ENCODE data around the gene PIK3IP1.

The PIK3IP1 gene

GRCh38 chr22:31308181-31308580, 15.9 kb upstream of the PIK3IP1 start:
- no peak for DNase-seq

DNA sequence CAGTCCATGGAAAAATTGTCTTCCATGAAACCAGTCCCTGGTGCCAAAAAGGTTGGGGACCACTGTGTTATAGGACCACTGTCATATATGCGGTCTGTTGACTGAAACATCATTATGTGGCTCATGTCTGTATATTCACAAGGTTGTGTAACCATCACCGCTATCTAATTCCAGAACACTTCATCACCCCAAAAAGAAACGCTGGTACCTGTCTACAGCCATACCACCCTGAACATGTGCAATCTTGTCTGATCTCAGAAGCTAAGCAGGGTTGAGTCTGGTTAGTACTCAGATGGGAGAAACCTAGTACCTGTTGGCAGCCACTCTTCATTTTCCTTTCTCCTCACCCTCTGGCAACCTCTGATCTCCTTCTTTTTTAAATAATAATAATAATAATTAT, 12.9 kb upstream of the PIK3IP1 start:
- no peak for DNase-seq

DNA sequence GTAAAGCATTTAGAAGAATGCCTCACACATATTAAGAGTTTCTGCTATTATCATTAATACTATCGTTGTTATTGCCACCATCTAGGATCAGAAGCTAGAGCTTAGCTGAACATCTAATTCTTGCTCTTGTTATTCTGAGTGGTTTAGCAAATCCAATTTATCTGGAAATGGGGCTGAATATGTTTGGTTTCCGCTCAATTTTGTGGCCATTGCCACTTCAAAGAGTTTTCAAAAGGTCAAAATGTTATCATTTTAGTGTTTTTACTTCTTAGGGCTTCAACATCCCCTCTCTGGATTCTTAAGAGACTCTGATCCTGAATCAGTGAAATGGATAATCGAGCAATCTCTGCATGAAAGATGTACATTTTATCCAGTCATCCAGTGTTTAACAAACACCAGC, 10.2 kb upstream of the PIK3IP1 start:
- no peak for DNase-seq

DNA sequence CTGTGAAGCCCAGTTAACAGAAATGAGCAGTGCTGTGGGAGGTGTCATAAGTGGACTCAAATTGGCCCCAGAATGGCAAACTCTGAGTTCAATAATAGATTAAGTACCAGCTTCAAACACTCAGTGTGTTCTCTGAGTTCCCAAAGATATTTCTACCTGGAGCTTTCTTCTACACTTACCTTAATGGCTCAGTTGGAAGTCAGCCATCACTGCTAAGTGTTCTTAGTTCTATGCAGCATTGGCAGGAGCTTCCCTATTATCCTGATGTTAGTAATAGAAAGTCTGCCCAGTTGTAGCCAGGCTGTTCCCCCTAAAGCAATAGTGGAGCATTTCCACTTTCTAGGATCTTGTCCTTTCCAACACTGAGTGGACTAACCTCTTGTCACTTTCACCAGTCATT, 9.7 kb upstream of the PIK3IP1 start:
- no peak for DNase-seq

DNA sequence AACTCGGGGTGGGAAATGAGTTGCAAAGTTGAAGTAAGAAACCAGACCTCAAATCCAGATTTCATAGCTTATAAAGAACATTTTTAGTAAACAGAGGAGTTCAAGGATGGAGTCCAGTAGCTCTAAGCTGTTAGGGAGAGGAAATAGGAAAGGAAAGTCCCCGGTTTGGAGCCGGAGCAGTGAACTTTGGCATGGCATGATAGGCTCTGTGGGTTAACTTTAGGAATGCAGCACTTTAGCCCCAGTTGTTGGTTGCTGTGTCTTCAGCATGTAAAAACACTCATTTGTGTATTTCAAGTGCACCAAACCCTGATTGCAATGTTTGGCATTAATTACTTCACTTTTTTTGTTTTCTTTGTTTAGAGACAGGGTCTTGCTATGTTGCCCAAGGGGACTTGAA, 8.6 kb upstream of the PIK3IP1 start:
- no peak for DNase-seq

DNA sequence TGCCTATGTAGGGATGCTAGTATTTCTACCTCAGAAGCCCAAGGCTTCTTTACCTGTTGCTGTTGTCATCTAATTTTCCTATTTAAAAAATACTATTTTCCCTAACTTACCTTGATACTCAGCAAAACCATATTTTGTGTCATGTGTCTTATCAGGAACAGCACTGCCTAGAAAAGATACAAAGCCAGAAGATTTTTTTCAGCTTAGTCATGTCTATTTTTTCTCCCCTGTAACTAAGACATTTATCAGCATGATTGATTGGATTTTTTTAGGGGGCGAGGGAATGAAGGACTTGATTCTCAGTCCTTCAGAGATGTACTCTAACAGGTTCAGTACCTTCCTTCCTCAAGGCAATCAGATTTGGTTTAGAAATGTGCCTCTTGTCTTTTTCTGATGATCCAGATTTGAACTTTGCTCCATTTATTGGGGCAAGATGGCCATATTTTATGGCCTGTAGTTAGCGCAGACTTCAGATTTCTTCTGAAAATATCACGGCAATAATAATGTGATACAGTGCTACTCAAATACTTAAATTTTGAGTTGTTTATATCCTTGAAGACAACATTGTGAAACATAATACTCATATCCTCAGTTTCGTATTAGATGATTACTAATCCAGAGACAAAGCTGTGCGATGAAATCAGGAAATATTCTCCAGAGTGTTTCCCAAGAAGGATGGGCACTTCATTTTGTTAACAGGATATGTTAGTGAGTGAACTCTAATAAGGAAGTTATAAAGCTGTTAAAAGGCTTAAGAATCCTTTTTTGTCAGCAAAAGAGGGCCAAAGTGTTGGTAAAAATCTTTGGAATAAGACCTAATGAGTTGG, 3.8 kb upstream of the PIK3IP1 start:
- DNase-seq, result peak; percentile 29

DNA sequence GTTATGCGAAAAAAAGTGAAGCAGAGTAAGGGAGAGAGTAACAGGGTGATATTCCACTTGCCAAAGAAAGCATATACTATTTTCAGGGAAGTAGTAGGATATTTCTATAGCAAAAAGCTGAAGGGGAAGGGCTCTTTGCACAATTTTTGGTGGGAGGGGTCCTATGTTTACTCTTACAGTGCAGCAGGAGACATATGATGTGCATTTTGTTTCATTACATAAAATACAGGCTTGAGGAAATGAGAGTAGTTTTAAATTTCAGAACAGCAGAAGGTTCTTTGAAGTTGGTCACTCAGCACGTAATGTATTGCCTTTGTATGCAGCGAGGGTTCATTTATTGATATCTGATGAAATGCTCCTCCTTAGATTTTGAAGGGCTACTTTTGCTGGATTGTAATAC, 3.1 kb upstream of the PIK3IP1 start:
- DNase-seq, result no peak

- peak; percentile 27 for DNase-seq
Measured at GRCh38 chr22:31291481-31292235, 630 bp downstream of the PIK3IP1 start.

DNA sequence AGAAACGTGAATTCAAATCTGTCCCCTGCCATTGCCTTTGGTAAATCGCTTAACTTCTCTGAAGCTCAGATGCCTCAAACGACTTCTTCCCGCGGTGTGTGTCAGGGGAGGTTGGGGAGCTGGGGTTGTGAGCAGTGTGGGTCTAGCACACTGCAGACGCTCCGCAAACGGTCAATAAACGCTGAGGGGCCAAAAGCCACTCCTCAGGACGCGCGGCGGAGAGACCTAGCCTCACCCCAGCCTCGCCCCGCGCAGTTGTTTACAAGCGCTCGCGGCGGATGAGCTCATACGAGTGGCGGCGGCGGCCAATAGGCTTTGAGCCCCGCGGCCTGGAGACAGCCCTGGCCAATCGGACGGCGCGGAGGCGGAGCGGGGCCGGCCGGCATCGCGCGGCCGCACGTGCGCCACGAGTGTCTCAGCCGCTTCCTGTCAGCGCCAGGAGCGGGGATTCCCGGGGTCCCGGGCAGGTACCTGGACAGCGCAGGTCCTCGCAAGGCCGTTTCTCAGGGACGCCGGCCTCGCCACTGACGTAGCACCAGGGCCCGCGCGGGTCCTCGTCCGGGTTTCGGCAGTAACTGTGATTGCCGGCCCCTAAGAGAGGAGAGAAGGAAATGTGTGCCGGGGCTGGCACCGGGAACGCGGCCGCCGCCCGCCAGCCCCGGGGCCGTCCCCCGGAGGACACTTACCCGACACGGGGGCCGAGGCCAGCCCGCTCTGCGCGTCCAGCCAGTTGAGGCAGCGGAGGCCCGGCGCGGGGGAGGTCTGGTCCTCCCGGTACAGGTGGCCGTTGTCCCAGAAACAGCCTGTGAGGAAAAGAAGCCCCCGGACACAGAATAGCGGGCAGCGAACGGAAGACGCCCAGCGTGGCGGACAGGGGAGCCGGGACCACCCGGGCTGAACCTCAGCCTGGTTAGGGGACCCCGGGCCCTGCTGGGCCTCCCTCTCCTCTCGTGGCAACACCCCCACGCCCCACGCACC, 1.5 kb downstream of the PIK3IP1 start:
- DNase-seq, result peak; percentile 96

GRCh38 chr22:31289344-31289743, 2.9 kb downstream of the PIK3IP1 start:
- DNase-seq, result no peak

GRCh38 chr22:31288496-31289240, 3.6 kb downstream of the PIK3IP1 start:
- DNase-seq, result no peak

GRCh38 chr22:31287818-31288495, 4.3 kb downstream of the PIK3IP1 start:
- peak; percentile 64 for DNase-seq

GRCh38 chr22:31286360-31287255, 5.7 kb downstream of the PIK3IP1 start:
- peak; percentile 86 for DNase-seq

DNA sequence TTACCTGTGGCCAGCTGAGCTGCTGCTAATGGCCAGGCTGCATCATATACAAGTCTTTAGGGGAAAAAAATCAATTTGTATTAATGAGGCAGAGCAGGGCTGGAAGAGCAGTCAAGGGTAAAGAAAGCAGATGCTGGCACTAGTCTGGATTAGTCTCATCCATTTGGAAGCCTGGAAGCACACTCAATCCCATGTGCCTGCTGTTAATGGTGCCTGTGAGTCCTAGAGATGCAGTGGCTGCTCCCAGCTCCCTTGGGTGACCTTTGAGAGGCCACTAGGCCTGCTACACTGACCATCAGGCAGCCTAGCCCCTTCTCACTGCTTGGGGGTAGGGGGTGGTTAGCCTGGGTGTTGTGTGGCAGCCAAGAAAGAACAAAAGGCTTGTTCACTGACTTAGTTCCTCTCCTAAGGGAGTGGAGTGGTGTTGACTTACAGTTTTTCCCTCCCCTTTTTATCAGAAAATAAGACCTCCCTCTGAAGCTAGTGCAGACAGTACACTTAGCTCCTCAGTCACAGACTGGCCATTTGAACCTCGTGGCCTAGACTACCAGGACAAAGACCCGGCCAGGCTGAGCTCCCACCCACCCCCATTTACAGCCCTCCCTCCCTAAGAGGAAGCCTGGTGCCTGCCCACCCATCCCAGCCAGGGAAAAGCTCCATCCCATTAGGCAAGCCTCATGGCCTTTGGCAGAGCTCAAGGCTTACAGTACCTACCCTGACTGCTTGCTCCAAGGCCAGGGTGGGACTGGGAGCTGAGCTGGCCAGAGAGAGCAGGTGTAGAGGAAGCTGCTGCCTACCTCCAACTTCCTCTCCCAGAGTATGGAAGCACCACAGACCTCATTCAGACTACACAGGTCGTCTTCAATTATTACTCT, 7.8 kb downstream of the PIK3IP1 start:
- peak; percentile 55 for DNase-seq

- DNase-seq, result no peak
Measured at GRCh38 chr22:31282748-31283468, 9.4 kb downstream of the PIK3IP1 start.

GRCh38 chr22:31281733-31282132, 10.6 kb downstream of the PIK3IP1 start:
- DNase-seq, result no peak

- DNase-seq, result no peak
Measured at GRCh38 chr22:31279821-31280505, 12.3 kb downstream of the PIK3IP1 start.

GRCh38 chr22:31279327-31279669, 13.0 kb downstream of the PIK3IP1 start:
- no peak for DNase-seq
